Measurements from ENCODE around the gene ANKLE2.
A peak's percentile ranks its signal among the peaks of the same experiment; 100 is the strongest.
"Not testable (repeated sequence)": the region's sequence is repeated elsewhere in the genome, so short reads cannot be mapped to it uniquely, and the experiment has no call there.

Gene ANKLE2

GRCh38 chr12:132779781-132780353 lies 18.2 kb upstream of the ANKLE2 start:
- no peak for DNase-seq (ENCODE audit: insufficient read length, low spot score)
- no peak for FAIRE-seq

GRCh38 chr12:132777614-132778013 lies 16.0 kb upstream of the ANKLE2 start:
- FAIRE-seq (no peak), DNase-seq (ENCODE audit: insufficient read length, low spot score) (no peak)

GRCh38 chr12:132776816-132777568 lies 15.4 kb upstream of the ANKLE2 start:
- FAIRE-seq = no peak
- DNase-seq (ENCODE audit: insufficient read length, low spot score) = no peak

- not testable (repeated sequence) for DNase-seq (ENCODE audit: insufficient read length, low spot score); FAIRE-seq
Measured at GRCh38 chr12:132776230-132776625, 14.6 kb upstream of the ANKLE2 start.

GRCh38 chr12:132775502-132776229 lies 14.0 kb upstream of the ANKLE2 start:
- DNase-seq (ENCODE audit: insufficient read length, low spot score) (no peak), FAIRE-seq (no peak)

- DNase-seq (ENCODE audit: insufficient read length, low spot score) (no peak), FAIRE-seq (no peak)
Measured at GRCh38 chr12:132774646-132775275, 13.1 kb upstream of the ANKLE2 start.

- no peak for DNase-seq (ENCODE audit: insufficient read length, low spot score)
- FAIRE-seq = no peak
Measured at GRCh38 chr12:132774159-132774558, 12.5 kb upstream of the ANKLE2 start.

- FAIRE-seq = no peak
Measured at GRCh38 chr12:132773077-132773955, 11.7 kb upstream of the ANKLE2 start.

GRCh38 chr12:132772606-132773005 lies 11.0 kb upstream of the ANKLE2 start:
- FAIRE-seq (no peak), DNase-seq (ENCODE audit: insufficient read length, low spot score) (peak; percentile 68)

More at GRCh38 chr12:132773077-132773955, 11.7 kb upstream of the ANKLE2 start:
- no peak for DNase-seq (ENCODE audit: insufficient read length, low spot score)

GRCh38 chr12:132771126-132771838 lies 9.7 kb upstream of the ANKLE2 start:
- FAIRE-seq (peak; percentile 84), DNase-seq (ENCODE audit: insufficient read length, low spot score) (peak; percentile 58)

- no peak for FAIRE-seq
- no peak for DNase-seq (ENCODE audit: insufficient read length, low spot score)
Measured at GRCh38 chr12:132766380-132767085, 4.9 kb upstream of the ANKLE2 start.

GRCh38 chr12:132765361-132765760 lies 3.7 kb upstream of the ANKLE2 start:
- FAIRE-seq (no peak), DNase-seq (ENCODE audit: insufficient read length, low spot score) (no peak)

GRCh38 chr12:132764231-132764630 lies 2.6 kb upstream of the ANKLE2 start:
- FAIRE-seq (no peak), DNase-seq (ENCODE audit: insufficient read length, low spot score) (no peak)

- FAIRE-seq = no peak
- peak; percentile 96 for DNase-seq (ENCODE audit: insufficient read length, low spot score)
Measured at GRCh38 chr12:132761921-132762583, 420 bp upstream of the ANKLE2 start.

GRCh38 chr12:132759359-132759758 lies 2.3 kb downstream of the ANKLE2 start:
- no peak for DNase-seq (ENCODE audit: insufficient read length, low spot score)

GRCh38 chr12:132758825-132759224 lies 2.8 kb downstream of the ANKLE2 start:
- DNase-seq (ENCODE audit: insufficient read length, low spot score); FAIRE-seq: not testable (repeated sequence)

More at GRCh38 chr12:132759359-132759758, 2.3 kb downstream of the ANKLE2 start:
- no peak for FAIRE-seq

GRCh38 chr12:132754160-132754932 lies 7.3 kb downstream of the ANKLE2 start:
- no peak for FAIRE-seq
- no peak for DNase-seq (ENCODE audit: insufficient read length, low spot score)

GRCh38 chr12:132753670-132754069 lies 8.0 kb downstream of the ANKLE2 start:
- not testable (repeated sequence) for FAIRE-seq; DNase-seq (ENCODE audit: insufficient read length, low spot score)

All from GM19239 (cell line).